GM21825 (cell line): ENCODE results near the gene SH3BP5.
"Not testable (repeated sequence)": the region's sequence is repeated elsewhere in the genome, so short reads cannot be mapped to it uniquely, and the experiment has no call there.

Experiments used
- ATAC-seq: cut with Tn5 transposase; IDR thresholded peaks from one replicate; pipeline ENCODE4 v1.9.1; 2021; ENCODE audit warnings: mild to moderate bottlenecking, moderate library complexity; ENCODE audit not compliant: unreplicated experiment

SH3BP5 gene

DNA sequence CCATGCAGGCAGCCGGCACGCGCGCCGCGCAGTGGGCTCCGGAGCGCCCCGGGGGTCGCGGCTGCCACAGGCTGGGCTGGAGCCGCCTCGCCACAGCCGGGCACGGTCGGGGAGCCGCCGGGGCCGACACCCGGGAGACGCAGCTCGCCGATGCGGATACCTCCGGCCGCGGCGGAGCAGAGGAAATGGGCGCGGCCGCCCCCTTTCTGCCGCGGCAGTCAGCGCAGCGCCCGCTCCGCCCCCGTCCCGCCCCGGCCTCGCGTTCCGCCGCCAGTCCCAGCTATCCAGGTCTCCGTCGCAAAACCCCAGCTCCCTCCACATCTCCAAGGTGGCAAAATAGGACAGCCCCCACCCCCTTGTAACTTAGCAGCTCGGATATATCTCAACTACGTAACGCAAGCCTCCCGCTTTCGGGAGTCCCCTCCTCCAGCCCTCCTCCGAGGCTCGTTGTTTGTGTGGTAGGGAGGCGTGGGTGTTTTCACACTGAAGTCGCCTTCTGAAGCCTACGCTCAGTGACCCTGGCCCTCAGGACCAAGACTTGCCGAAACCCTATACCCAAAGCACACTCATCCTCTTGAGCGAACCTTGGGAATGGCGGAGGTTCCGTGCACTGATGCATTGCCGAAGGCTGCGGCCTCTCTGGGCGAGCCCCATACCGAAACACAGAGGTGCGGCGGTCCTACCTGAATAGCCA, at the start of gene SH3BP5:
TSS of gene SH3BP5 (minus strand) at position 182 of the 694 bp plus-strand sequence. CDS start at position 4, 178 bp downstream.
- ATAC-seq, result peak; percentile 83

GRCh38 chr3:15380980-15381890, 48.8 kb upstream of the SH3BP5 start:
- no peak for ATAC-seq

DNA sequence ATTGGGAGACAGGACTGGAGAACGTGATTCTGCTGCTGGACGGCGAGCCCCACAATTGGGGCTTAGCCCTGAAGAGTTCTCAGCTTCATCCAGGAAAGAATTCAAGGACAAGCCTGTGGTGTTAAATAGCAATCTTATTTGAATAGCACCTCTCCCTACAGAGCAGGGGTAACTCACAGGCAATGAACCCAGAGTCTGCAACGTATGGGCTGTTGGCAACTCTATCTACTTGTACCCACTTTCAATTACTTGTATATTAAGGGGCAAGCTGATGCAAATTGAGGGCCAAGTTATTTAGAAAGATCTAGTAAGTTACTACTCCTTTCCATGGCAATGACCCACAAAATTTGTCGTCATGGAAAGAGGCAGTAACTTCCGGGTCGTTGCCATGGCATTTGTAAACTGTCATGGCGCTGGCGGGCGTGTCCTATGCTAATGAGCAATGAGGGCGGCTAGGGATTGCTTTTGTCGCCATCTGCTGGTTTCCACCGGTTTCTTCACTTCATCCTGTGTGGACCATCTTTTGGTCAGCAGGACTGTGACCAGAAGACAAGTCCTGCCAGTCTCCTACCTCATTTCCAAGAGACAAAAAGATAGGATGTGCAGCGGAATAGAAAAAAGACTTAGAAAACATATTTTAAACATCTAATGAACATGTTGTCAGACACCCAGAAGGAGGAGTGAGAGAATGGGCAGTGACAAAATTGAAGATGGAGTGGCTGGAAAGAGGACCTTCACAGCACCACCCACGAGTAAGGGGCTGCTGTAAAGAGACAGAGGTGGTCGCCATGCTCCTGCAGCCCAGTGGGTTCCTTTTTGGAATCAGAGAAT, 45.8 kb upstream of the SH3BP5 start:
- ATAC-seq, result peak; percentile 91

DNA sequence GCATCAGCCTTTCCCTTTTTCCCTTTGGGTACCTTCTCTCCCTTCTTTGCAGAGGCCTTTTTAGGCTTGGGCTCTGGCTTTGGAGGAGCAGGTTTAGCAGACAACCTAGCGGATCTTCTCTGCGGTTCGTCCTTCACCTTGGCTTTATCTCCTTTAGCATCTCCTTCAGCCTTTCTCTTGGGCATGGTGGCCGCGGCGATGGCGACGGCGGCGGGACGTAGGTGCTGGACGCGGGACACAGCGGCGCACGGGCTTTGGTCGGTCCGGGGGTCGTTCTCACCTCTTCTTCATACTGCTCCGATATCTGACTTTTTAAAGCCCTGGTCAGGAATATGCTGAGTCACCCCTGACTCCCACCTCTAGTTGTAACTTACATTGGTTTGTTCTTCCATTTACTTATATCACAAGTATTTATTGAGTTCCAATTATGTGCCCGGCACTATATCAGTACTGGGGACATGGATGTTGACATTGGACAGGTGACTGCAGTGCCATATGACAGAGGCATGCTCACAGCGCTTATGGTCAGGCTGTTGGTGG, 43.1 kb upstream of the SH3BP5 start:
- no peak for ATAC-seq

- no peak for ATAC-seq
Measured at GRCh38 chr3:15372918-15373317, 40.5 kb upstream of the SH3BP5 start.

GRCh38 chr3:15368561-15369135, 36.3 kb upstream of the SH3BP5 start:
- ATAC-seq, result no peak

DNA sequence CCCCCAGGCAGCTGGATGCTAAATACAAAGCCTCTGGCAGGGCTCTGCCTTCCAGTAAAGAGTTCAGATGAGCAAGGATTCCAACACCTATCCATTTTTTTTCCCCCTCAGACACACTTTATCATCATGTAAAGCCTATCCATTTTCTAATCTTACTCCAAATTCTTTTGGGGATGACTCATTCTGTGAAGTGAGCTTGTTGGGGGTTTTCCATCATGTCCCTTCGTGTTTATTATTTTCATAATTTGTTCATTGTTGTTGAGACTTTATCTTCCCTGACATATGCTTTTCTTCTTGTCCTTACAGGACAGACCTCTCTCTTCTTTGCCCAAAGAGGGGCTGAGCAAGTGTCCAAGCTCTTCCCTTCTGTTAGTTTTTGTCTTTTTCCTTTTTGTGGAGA, 34.7 kb upstream of the SH3BP5 start:
- ATAC-seq, result no peak

GRCh38 chr3:15364078-15364477, 31.7 kb upstream of the SH3BP5 start:
- ATAC-seq, result not testable (repeated sequence)

DNA sequence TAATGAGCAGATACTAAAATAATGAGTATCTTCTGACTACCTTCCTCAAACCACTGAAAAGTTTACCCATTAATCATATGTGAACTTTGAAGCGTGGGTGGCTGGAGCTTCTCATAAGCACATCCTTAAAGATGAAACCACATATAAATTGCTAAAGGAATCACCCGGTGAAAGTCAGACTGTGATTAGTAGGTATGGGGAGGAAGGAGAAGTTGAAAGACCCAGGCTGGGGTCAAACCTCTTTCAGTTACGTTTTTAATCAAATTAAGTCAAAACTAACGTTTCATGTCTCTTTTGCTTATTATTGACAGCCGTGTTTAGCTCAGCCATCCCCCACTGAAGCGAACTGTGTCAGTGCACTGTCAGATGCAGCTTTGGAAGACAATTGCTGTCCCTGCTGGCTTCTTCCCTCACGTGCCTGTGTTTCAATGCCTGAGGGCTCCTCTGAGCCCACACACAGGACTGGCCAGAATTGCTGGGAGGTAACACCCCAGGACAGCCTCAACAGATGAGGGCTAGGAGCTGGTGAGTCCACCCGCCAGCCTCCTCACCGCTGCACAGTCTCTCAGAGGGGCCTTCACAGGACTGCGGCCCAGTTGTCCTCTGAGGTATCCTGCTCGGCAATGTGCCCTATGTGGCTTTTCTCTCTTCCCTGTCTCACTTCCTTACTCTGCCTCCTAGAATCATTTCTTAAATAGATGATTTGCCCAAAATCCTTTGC, 29.3 kb upstream of the SH3BP5 start:
- ATAC-seq, result peak; percentile 79

- ATAC-seq, result no peak
Measured at GRCh38 chr3:15360788-15361493, 28.6 kb upstream of the SH3BP5 start.

- ATAC-seq, result no peak
Measured at GRCh38 chr3:15359677-15360397, 27.5 kb upstream of the SH3BP5 start.

- not testable (repeated sequence) for ATAC-seq
Measured at GRCh38 chr3:15356651-15357061, 24.3 kb upstream of the SH3BP5 start.

GRCh38 chr3:15356176-15356575, 23.8 kb upstream of the SH3BP5 start:
- no peak for ATAC-seq

- no peak for ATAC-seq
Measured at GRCh38 chr3:15355086-15355485, 22.7 kb upstream of the SH3BP5 start.

- ATAC-seq, result no peak
Measured at GRCh38 chr3:15354485-15354884, 22.1 kb upstream of the SH3BP5 start.

GRCh38 chr3:15350141-15350540, 17.8 kb upstream of the SH3BP5 start:
- ATAC-seq, result no peak

- not testable (repeated sequence) for ATAC-seq
Measured at GRCh38 chr3:15349438-15349837, 17.1 kb upstream of the SH3BP5 start.

- ATAC-seq, result no peak
Measured at GRCh38 chr3:15348246-15348645, 15.9 kb upstream of the SH3BP5 start.

DNA sequence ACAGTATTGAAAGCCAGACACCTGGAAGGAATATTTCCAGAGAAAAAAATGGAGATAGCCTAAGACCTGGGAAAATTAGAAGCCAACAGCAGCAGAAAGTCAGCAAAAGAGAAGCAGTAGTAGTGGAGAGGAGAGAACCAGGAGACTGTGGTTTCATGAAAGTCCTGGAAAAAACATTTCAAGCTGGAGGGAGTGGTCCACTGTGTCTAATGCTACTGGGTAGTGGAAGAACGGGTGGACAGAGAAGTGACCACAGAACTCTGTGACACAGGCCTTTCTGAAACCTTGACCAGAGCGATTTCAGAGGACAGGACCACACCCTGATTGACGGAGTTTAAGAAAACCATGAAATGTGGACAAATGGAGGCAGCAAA, 15.3 kb upstream of the SH3BP5 start:
- no peak for ATAC-seq
